Astrocyte (in vitro differentiated cells and primary cell): ENCODE measurements around the gene PLXDC1. TPM values are rescaled to one million over a fixed set of nuclear protein-coding genes. Genes with fewer than 3 reads are reported as not detected.

Source experiments
- DNase-seq: peaks from one replicate; pipeline ENCODE4 v3.0.0-alpha.2; 2010; ENCODE audit warnings: low read depth
- FAIRE-seq: peaks from 2 replicates; lab custom pipeline; 2011; peaks lifted over from hg19 to GRCh38; lab: Jason Lieb, UNC
- H2AFZ ChIP-seq: 2 replicates; pipeline ENCODE4 v1.6.0; 2012; ENCODE audit warnings: low read depth, low read length, inconsistent platforms
- H3K27ac ChIP-seq: 2 replicates; pipeline ENCODE4 v1.5.1; 2011; ENCODE audit warnings: low read depth, low read length, inconsistent platforms
- H3K27me3 ChIP-seq: 2 replicates; pipeline ENCODE4 v1.6.0; 2011; ENCODE audit warnings: low read length, inconsistent platforms; ENCODE audit not compliant: insufficient read depth
- H3K36me3 ChIP-seq: 2 replicates; pipeline ENCODE4 v1.5.1; 2011; ENCODE audit warnings: low read length, inconsistent platforms; ENCODE audit not compliant: insufficient read depth
- H3K4me1 ChIP-seq: 2 replicates; pipeline ENCODE4 v1.5.1; 2011; ENCODE audit warnings: low read length, inconsistent platforms; ENCODE audit not compliant: insufficient read depth
- H3K4me2 ChIP-seq: 2 replicates; pipeline ENCODE4 v1.6.0; 2012; ENCODE audit warnings: low read length, inconsistent platforms
- H3K4me3 ChIP-seq: 2 replicates; pipeline ENCODE4 v1.5.1; 2011; ENCODE audit warnings: low read depth, mild to moderate bottlenecking, low read length, inconsistent platforms; ENCODE audit not compliant: insufficient read depth
- H3K79me2 ChIP-seq: 2 replicates; pipeline ENCODE4 v1.6.0; 2012; ENCODE audit warnings: mild to moderate bottlenecking, low read length, inconsistent platforms; ENCODE audit not compliant: insufficient read depth
- H3K9ac ChIP-seq: 2 replicates; pipeline ENCODE4 v1.6.0; 2012; ENCODE audit warnings: mild to moderate bottlenecking, low read length, inconsistent platforms
- H3K9me3 ChIP-seq: 2 replicates; pipeline ENCODE4 v1.5.1; 2012; ENCODE audit warnings: low read depth, mild to moderate bottlenecking, low read length, inconsistent platforms; ENCODE audit not compliant: insufficient read depth
- H4K20me1 ChIP-seq: 2 replicates; pipeline ENCODE4 v1.6.0; 2012; ENCODE audit warnings: low read length, inconsistent platforms; ENCODE audit not compliant: insufficient read depth
- H3K27ac Mint-ChIP-seq: one replicate; pipeline ENCODE4 v1.8.0; 2021; ENCODE audit warnings: mild to moderate bottlenecking, mixed read lengths; ENCODE audit not compliant: unreplicated experiment
- H3K27me3 Mint-ChIP-seq: one replicate; pipeline ENCODE4 v1.8.0; 2021; ENCODE audit warnings: low read depth, mixed read lengths; ENCODE audit not compliant: unreplicated experiment
- H3K36me3 Mint-ChIP-seq: one replicate; pipeline ENCODE4 v1.8.0; 2021; ENCODE audit warnings: low read depth, mixed read lengths; ENCODE audit not compliant: unreplicated experiment
- H3K4me1 Mint-ChIP-seq: one replicate; pipeline ENCODE4 v1.8.0; 2021; ENCODE audit warnings: low read depth, mixed read lengths; ENCODE audit not compliant: unreplicated experiment
- H3K4me3 Mint-ChIP-seq: one replicate; pipeline ENCODE4 v1.8.0; 2021; ENCODE audit warnings: mild to moderate bottlenecking, moderate library complexity, mixed read lengths; ENCODE audit not compliant: unreplicated experiment
- H3K9me3 Mint-ChIP-seq: one replicate; pipeline ENCODE4 v1.8.0; 2021; ENCODE audit warnings: mild to moderate bottlenecking, mixed read lengths; ENCODE audit not compliant: unreplicated experiment
- EZH2 ChIP-seq: IDR thresholded peaks from 2 replicates; pipeline ENCODE4 v1.6.1; 2012; ENCODE audit warnings: mild to moderate bottlenecking, low read length, inconsistent platforms; ENCODE audit not compliant: insufficient read depth
- total RNA-seq: library from RNA; stranded (reverse); gene quantifications from 2 replicates; pipeline ENCODE4 v1.2.1, GENCODE V29; 2021
- TF ChIP-seq, protein P1 (sequence below): IDR thresholded peaks from 2 replicates; pipeline ENCODE4 v1.5.1; 2011; ENCODE audit warnings: low read depth, mild to moderate bottlenecking, inconsistent platforms, low read length, moderate library complexity; ENCODE audit not compliant: insufficient read depth

The PLXDC1 gene
- total RNA-seq, 1 donor from 2014 or later: 8.9 TPM

DNA sequence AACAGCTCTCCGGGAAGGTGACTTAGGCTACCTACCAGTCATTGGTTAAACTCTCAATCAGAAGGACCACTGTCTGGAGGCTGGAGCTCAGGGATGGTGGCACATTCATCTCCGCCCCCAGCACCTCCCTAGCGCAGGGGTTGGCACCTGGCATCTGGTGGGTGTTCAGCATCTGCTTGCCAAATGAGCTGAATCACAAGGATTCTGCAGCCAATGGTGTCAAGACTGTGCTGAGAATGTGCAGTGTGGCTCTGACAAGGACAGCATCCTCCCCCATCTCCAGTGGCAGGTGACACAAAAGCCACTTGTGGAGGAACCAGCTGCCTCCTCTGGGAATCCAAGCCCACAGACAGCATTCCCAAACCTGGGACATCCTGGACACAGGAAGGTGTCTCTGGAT, 35.2 kb downstream of the PLXDC1 start:
- no peak for FAIRE-seq
- DNase-seq: no peak
- Mint-ChIP-seq H3K4me1 (peaks cover 7% of the 10 kb centered on the region), H3K9me3 (peaks cover 3% of the 10 kb centered on the region), H3K36me3 (peaks cover 2% of the 10 kb centered on the region), H3K27me3 (peaks cover 31% of the 10 kb centered on the region), H3K4me3 (no peak overlapping the region), H3K27ac (no peak overlapping the region)
- Histone ChIP-seq H3K79me2 (no peaks in the 10 kb centered on the region), H3K9me3 (no peaks in the 10 kb centered on the region), H3K27me3 (peaks cover 13% of the 10 kb centered on the region), H3K4me3 (no peak overlapping the region), H4K20me1 (no peaks in the 10 kb centered on the region), H3K9ac (no peak overlapping the region), H2AFZ (no peak overlapping the region), H3K27ac (no peak overlapping the region), H3K36me3 (no peaks in the 10 kb centered on the region), H3K4me1 (no peaks in the 10 kb centered on the region), H3K4me2 (no peak overlapping the region)
- TF ChIP-seq, protein P1, sequence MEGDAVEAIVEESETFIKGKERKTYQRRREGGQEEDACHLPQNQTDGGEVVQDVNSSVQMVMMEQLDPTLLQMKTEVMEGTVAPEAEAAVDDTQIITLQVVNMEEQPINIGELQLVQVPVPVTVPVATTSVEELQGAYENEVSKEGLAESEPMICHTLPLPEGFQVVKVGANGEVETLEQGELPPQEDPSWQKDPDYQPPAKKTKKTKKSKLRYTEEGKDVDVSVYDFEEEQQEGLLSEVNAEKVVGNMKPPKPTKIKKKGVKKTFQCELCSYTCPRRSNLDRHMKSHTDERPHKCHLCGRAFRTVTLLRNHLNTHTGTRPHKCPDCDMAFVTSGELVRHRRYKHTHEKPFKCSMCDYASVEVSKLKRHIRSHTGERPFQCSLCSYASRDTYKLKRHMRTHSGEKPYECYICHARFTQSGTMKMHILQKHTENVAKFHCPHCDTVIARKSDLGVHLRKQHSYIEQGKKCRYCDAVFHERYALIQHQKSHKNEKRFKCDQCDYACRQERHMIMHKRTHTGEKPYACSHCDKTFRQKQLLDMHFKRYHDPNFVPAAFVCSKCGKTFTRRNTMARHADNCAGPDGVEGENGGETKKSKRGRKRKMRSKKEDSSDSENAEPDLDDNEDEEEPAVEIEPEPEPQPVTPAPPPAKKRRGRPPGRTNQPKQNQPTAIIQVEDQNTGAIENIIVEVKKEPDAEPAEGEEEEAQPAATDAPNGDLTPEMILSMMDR: no peak
- TF ChIP-seq EZH2: no peak

DNA sequence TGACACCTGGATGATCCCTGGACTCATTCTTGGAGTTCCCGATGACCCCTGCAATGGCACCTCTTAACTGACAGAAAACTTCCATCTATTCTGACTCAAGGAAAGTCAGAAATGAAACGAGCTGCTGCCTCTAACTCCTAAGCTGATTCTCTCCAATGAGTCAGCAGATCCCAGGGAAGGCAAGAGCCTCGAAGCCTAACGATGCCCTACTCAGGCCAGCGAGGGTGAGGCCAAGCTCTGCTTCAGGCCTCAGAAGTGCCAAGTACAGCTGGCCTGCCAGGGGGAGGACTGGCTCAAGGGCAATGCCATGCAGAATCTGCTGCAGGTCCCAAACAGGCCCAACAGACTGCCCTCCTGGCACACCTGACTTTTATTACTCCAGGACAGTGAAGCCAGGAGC, 36.3 kb downstream of the PLXDC1 start:
- no peaks in the 10 kb centered on the region for H3K4me1 ChIP-seq
- H3K4me1 Mint-ChIP-seq: peaks cover 7% of the 10 kb centered on the region
- peak overlapping the region; percentile 47 for H3K27ac Mint-ChIP-seq
- H3K4me3 ChIP-seq: no peak overlapping the region
- H3K27ac ChIP-seq: no peak overlapping the region
- H3K9ac ChIP-seq: no peak overlapping the region
- no peaks in the 10 kb centered on the region for H3K79me2 ChIP-seq
- no peak overlapping the region for H3K4me2 ChIP-seq
- peak; percentile 56 for FAIRE-seq
- H3K36me3 Mint-ChIP-seq: peaks cover 5% of the 10 kb centered on the region
- H3K27me3 Mint-ChIP-seq: peaks cover 42% of the 10 kb centered on the region
- peak; percentile 20 for DNase-seq
- peak overlapping the region; percentile 55 for H2AFZ ChIP-seq
- H3K9me3 ChIP-seq: no peaks in the 10 kb centered on the region
- no peaks in the 10 kb centered on the region for H4K20me1 ChIP-seq
- TF ChIP-seq EZH2: no peak
- TF ChIP-seq, protein P1: no peak
- peaks cover 16% of the 10 kb centered on the region for H3K27me3 ChIP-seq
- peaks cover 5% of the 10 kb centered on the region for H3K9me3 Mint-ChIP-seq
- no peak overlapping the region for H3K4me3 Mint-ChIP-seq
- no peaks in the 10 kb centered on the region for H3K36me3 ChIP-seq

- Histone ChIP-seq H3K4me2 (no peak overlapping the region), H3K79me2 (no peaks in the 10 kb centered on the region), H3K9me3 (no peaks in the 10 kb centered on the region), H3K36me3 (no peaks in the 10 kb centered on the region), H3K4me1 (no peaks in the 10 kb centered on the region), H3K9ac (no peak overlapping the region), H4K20me1 (no peaks in the 10 kb centered on the region), H3K4me3 (no peak overlapping the region), H2AFZ (peak overlapping the region; percentile 55), H3K27ac (no peak overlapping the region), H3K27me3 (peaks cover 16% of the 10 kb centered on the region)
- Mint-ChIP-seq H3K27ac (no peak overlapping the region), H3K36me3 (peaks cover 5% of the 10 kb centered on the region), H3K9me3 (peaks cover 5% of the 10 kb centered on the region), H3K4me1 (peaks cover 7% of the 10 kb centered on the region), H3K4me3 (no peak overlapping the region), H3K27me3 (peaks cover 46% of the 10 kb centered on the region)
- TF ChIP-seq, protein P1: no peak
- no peak for TF ChIP-seq EZH2
- FAIRE-seq (no peak), DNase-seq (no peak)
These were observed 36.7 kb downstream of the PLXDC1 start for GRCh38 chr17:39114723-39115122.
